Measurements from ENCODE around the gene GPATCH8. TPM values are rescaled to one million over a fixed set of nuclear protein-coding genes. Genes with fewer than 3 reads are reported as not detected.

GPATCH8 gene
- total RNA-seq, 1 experiment from 2014 or later, result 51.5 TPM

DNA sequence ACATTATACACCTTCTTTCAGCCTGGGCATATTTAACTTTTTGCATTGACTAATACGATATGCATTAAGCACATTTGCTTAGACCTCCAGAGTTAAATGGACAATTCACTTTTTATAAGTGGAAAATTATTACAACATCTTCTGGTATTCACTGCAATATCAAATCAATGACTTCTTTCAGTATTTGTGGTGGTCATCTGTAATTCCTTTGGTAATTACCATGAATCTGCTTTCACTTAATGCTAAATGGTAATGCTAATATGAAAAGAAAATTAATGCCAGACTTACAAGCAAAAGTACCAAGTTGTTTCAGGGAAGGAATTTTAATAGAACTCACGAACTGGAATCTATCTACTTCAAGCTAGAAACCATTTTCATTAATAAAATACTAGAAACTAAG lies 6.4 kb downstream of the GPATCH8 start:
- Histone ChIP-seq H4K8ac (replicated peaks; ENCODE audit: insufficient read length, low read depth, low read length) (no peak overlapping the region), H3K79me1 (ENCODE audit: insufficient read depth, low read depth, low read length, poor library complexity, severe bottlenecking) (peaks cover 4% of the 10 kb centered on the region), H3K9ac (ENCODE audit: extremely low read depth, insufficient read length, low read length) (no peak overlapping the region), H3K4me2 (ENCODE audit: insufficient read depth, insufficient read length, low read length) (no peak overlapping the region), H2BK20ac (ENCODE audit: low read depth, low read length, poor library complexity, severe bottlenecking) (no peak overlapping the region), H3K18ac (ENCODE audit: insufficient read length, low read depth, low read length) (no peak overlapping the region), H2AK5ac (ENCODE audit: insufficient read length, low read length) (no peak overlapping the region), H2AFZ (ENCODE audit: low read length) (no peak overlapping the region), H3K23me2 (ENCODE audit: insufficient read length, low read depth, low read length, poor library complexity, severe bottlenecking) (no peaks in the 10 kb centered on the region), H3K14ac (ENCODE audit: insufficient read depth, low read length) (no peak overlapping the region), H3K27ac (ENCODE audit: insufficient read length, low read depth, low read length) (no peak overlapping the region), H3K27me3 (ENCODE audit: insufficient read depth, low read length) (no peaks in the 10 kb centered on the region), H4K5ac (ENCODE audit: insufficient read length, low read depth, low read length) (no peak overlapping the region), H2BK12ac (ENCODE audit: insufficient read length, low read depth, low read length) (no peak overlapping the region), H3K23ac (ENCODE audit: insufficient read length, low read depth, low read length) (no peak overlapping the region), H3K79me2 (ENCODE audit: insufficient read depth, low read length) (peaks cover 64% of the 10 kb centered on the region; the same call in 1 of the 2 replicates), H3T11ph (ENCODE audit: low read length) (no peak overlapping the region), H3K9me3 (ENCODE audit: control insufficient read depth, low read depth, low read length) (no peaks in the 10 kb centered on the region), H2BK15ac (ENCODE audit: low read depth, low read length) (no peak overlapping the region), H3K56ac (ENCODE audit: insufficient read length, low read depth, low read length) (no peak overlapping the region), H2BK5ac (ENCODE audit: insufficient read length, low read length) (no peak overlapping the region), H4K20me1 (ENCODE audit: control insufficient read depth, insufficient read depth, insufficient read length) (no peaks in the 10 kb centered on the region), H2BK120ac (ENCODE audit: low read depth, low read length, poor library complexity, severe bottlenecking) (no peak overlapping the region), H3K4me1 (ENCODE audit: insufficient read depth, low read length) (no peaks in the 10 kb centered on the region), H3K4ac (ENCODE audit: low read depth, low read length) (no peak overlapping the region), H4K91ac (ENCODE audit: insufficient read length, low read depth, low read length) (no peak overlapping the region)
- TF ChIP-seq, protein P1, sequence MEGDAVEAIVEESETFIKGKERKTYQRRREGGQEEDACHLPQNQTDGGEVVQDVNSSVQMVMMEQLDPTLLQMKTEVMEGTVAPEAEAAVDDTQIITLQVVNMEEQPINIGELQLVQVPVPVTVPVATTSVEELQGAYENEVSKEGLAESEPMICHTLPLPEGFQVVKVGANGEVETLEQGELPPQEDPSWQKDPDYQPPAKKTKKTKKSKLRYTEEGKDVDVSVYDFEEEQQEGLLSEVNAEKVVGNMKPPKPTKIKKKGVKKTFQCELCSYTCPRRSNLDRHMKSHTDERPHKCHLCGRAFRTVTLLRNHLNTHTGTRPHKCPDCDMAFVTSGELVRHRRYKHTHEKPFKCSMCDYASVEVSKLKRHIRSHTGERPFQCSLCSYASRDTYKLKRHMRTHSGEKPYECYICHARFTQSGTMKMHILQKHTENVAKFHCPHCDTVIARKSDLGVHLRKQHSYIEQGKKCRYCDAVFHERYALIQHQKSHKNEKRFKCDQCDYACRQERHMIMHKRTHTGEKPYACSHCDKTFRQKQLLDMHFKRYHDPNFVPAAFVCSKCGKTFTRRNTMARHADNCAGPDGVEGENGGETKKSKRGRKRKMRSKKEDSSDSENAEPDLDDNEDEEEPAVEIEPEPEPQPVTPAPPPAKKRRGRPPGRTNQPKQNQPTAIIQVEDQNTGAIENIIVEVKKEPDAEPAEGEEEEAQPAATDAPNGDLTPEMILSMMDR (conservative IDR thresholded peaks at IDR 0.05), result no peak
- WGBS (ENCODE audit: extremely low coverage, insufficient read length, low lambda C conversion rate), result no CpG with 5 or more reads among the region's 2 CpGs
- no peak overlapping the region for H3K27ac Mint-ChIP-seq
- no peak overlapping the region for H3K4me3 Mint-ChIP-seq
- peaks cover 0 to 7% (median 3%) of the 10 kb centered on the region in 3 experiments; a peak in 3 of 7 replicates for H3K36me3 Mint-ChIP-seq (ENCODE audit: insufficient read depth in 1 of 3, low read depth in 3 of 3)
- peaks cover 13 to 15% of the 10 kb centered on the region in 2 experiments for H3K4me1 Mint-ChIP-seq
- DNase-seq, result no peak
- no peaks in the 10 kb centered on the region for H3K27me3 Mint-ChIP-seq (ENCODE audit: low read depth)
- H3K9me3 Mint-ChIP-seq, result no peaks in the 10 kb centered on the region
